A673 (cell line): ENCODE results near the gene MMP28.

Experiments used
- EZH2 ChIP-seq: fragments of 200-600 bp; sonication (generic); IDR thresholded peaks from 2 replicates; pipeline ENCODE4 v1.6.1; 2017; ENCODE audit warnings: borderline replicate concordance, low read depth, mild to moderate bottlenecking, mixed read lengths, antibody characterized with exemption, low read length; ENCODE audit not compliant: poor library complexity, severe bottlenecking
- TF ChIP-seq, protein P1 (sequence below): fragments of 300-800, 200-600 bp; sonication (generic); conservative IDR thresholded peaks from 2 replicates; pipeline ENCODE4 v1.5.1; 2017; ENCODE audit warnings: low read depth, mild to moderate bottlenecking, antibody characterized with exemption, low read length, moderate library complexity, mixed read lengths

DNA sequence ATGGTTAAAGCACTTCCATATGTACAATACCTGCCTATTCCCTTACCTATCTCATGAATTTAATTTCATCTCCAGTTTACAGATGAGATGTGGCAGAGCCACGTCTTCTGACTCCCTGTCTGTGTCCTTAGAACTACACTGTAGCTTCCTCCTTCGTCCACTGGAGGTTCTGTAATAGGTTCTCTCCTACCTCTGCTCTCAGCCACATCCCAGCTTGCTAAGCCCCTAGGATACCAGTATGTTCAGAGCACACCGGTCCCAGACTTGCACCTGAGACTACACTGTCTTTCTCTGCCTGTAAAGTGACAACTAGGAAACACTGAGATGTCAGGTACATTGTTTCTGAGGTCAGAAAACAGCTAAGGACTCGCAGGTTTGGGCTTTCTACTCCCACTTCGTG, 67.8 kb downstream of the MMP28 start:
- TF ChIP-seq, protein P1, sequence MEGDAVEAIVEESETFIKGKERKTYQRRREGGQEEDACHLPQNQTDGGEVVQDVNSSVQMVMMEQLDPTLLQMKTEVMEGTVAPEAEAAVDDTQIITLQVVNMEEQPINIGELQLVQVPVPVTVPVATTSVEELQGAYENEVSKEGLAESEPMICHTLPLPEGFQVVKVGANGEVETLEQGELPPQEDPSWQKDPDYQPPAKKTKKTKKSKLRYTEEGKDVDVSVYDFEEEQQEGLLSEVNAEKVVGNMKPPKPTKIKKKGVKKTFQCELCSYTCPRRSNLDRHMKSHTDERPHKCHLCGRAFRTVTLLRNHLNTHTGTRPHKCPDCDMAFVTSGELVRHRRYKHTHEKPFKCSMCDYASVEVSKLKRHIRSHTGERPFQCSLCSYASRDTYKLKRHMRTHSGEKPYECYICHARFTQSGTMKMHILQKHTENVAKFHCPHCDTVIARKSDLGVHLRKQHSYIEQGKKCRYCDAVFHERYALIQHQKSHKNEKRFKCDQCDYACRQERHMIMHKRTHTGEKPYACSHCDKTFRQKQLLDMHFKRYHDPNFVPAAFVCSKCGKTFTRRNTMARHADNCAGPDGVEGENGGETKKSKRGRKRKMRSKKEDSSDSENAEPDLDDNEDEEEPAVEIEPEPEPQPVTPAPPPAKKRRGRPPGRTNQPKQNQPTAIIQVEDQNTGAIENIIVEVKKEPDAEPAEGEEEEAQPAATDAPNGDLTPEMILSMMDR: no peak
- TF ChIP-seq EZH2: no peak
